Activated T-helper 2 cell treated with anti-CD3 and anti-CD28 coated beads, Interferon-gamma antibody, Interleukin-2, Interleukin-4, amounts not matched to agents 10 μg/mL and 5 μg/mL and 100 μg/mL, durations not matched to agents 14 hours and 24 hours and 36 hours (primary cell): Measurements from ENCODE around the gene PGLYRP2. TPM values are rescaled to one million over a fixed set of nuclear protein-coding genes. Genes with fewer than 3 reads are reported as not detected.

Source experiments
- DNase-seq: peaks from one replicate; pipeline ENCODE4 v3.0.0; 2021; ENCODE audit warnings: low spot score
- H3K27ac Mint-ChIP-seq: one replicate; pipeline ENCODE4 v1.8.0; 2021; ENCODE audit warnings: mixed read lengths
- H3K27me3 Mint-ChIP-seq: one replicate; pipeline ENCODE4 v1.8.0; 2021; ENCODE audit warnings: low read depth, mixed read lengths
- H3K36me3 Mint-ChIP-seq: one replicate; pipeline ENCODE4 v1.8.0; 2021; ENCODE audit warnings: low read depth, mixed read lengths
- H3K4me1 Mint-ChIP-seq: one replicate; pipeline ENCODE4 v1.8.0; 2021; ENCODE audit warnings: low read depth, mixed read lengths
- H3K4me3 Mint-ChIP-seq: one replicate; pipeline ENCODE4 v1.8.0; 2021; ENCODE audit warnings: low read depth, mild to moderate bottlenecking, moderate library complexity, mixed read lengths
- H3K9me3 Mint-ChIP-seq: one replicate; pipeline ENCODE4 v1.8.0; 2021; ENCODE audit warnings: mixed read lengths
- intact Hi-C: fragments of 100-400 bp; cut with micrococcal nuclease; formaldehyde crosslinking; loops from one replicate; pipeline ENCODE4 v1.15.1; 2023
- total RNA-seq: library from RNA; stranded (reverse); gene quantifications from 2 replicates; pipeline ENCODE4 v1.2.3, GENCODE V29; 2022

The PGLYRP2 gene
- total RNA-seq, 1 donor from 2014 or later, result not detected

DNA sequence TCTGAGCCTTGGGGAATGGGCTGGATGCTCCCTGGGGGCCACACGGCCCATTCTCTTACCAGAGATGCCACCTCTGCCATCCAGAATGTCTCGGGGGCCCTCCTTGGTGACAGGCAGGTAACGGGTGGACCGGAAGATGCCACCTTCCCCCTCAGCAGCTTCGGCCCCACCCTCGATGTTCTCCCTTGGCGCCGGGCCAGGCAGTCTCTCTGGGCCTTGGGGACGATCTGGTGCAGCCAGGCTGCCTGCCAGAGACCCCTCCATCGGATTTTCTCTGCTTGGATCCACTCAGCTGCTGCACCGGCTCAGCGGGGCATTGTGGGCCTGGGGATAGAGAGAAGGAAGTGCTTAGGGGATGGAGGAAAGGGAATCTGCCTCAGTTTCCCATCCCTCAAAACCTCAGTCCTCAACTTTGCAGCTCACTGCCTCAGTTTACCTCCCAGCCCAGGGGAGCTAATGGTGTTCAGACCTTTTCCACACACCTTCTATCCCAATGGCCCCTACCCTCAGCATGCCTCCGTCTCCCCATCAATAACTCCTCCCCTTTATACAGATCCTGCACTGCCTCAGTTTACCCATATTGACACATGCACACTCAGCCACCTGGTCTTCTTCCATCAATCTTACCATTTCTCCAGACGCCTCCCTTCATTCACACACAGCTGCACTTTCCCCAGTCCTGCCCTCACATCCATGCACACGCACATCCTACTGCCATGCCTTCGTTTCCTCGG, 31.1 kb downstream of the PGLYRP2 start:
- DNase-seq, result no peak
- Mint-ChIP-seq H3K4me3 (peak overlapping the region; percentile 68), H3K36me3 (peaks cover 27% of the 10 kb centered on the region), H3K27me3 (no peaks in the 10 kb centered on the region), H3K27ac (peak overlapping the region; percentile 71), H3K4me1 (peaks cover 13% of the 10 kb centered on the region), H3K9me3 (no peaks in the 10 kb centered on the region)
- intact Hi-C loops, result no loop called here

DNA sequence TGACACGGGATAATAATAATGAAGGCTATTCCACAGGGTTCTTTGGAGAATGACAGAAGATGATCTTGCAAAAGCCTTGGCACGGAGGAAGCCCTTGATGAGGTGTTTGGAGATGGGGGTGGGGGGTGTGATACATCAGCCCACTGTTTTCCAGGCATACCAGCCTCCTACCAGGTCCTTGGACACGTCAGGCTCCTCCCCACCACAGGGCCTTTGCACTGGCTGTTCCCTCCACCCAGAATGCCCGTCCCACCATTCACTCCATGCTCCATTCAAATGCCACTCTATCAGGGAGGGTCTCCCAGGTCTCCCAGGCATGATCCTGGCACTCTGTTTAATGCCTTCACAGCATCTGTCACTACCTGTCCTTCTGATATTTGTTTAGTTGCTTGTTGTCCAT, 32.2 kb downstream of the PGLYRP2 start:
- H3K9me3 Mint-ChIP-seq, result no peaks in the 10 kb centered on the region
- intact Hi-C loops, result no loop called here
- peak overlapping the region; percentile 28 for H3K27ac Mint-ChIP-seq
- no peak overlapping the region for H3K4me3 Mint-ChIP-seq
- no peak for DNase-seq
- no peaks in the 10 kb centered on the region for H3K27me3 Mint-ChIP-seq
- peaks cover 22% of the 10 kb centered on the region for H3K36me3 Mint-ChIP-seq
- H3K4me1 Mint-ChIP-seq, result peaks cover 13% of the 10 kb centered on the region

DNA sequence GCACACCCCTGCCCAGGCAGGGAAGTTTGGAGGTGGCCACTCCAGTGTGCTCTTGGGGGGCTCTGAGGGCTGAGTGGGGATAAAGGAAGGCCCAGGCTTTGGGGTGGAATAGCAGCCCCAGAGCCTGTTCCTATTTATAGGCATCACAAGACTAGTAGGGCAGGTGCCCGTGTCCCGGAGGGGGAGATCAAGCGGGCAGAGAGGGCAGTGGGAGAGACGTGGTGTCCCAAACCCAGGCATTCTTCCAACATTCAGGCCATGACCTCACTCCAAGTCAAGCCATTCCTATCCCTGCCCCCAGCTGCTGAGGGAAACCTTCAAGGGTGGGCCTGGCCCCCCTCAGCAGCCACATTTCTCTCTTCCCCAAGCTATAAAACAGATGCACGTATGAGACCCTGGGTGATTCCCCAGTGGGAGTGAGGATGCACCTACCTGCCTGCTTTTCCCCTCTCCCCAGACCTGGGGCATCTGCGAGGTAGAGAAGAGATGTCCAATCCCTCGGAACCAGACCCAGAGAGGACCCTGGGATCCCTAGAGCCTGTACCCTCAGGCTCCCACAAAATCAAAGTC, 33.4 kb downstream of the PGLYRP2 start:
- peaks cover 11% of the 10 kb centered on the region for H3K36me3 Mint-ChIP-seq
- intact Hi-C loops, result no loop called here
- no peak overlapping the region for H3K27ac Mint-ChIP-seq
- no peaks in the 10 kb centered on the region for H3K9me3 Mint-ChIP-seq
- no peak for DNase-seq
- no peak overlapping the region for H3K4me3 Mint-ChIP-seq
- H3K27me3 Mint-ChIP-seq, result no peaks in the 10 kb centered on the region
- H3K4me1 Mint-ChIP-seq, result peaks cover 11% of the 10 kb centered on the region

DNA sequence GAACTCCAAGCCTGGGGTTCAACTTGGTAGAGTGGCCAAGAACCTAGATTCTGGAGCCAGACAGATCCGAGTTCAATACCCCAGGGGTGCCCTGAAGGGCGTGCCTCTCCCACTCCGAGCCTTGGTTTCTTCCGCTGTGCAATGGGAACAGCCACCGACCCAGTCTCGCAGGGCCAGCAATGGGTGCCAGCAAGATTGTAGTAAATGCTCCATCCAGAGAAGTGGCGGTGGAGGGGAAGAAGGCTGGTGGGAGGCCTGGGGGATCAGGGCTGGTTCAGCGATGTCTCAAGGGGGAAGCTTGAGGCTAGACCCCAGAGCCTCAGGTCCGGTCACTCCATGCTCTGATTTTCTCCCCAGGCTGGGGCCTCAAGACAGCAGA, 34.1 kb downstream of the PGLYRP2 start:
- no peak for DNase-seq
- peaks cover 4% of the 10 kb centered on the region for H3K36me3 Mint-ChIP-seq
- no peak overlapping the region for H3K27ac Mint-ChIP-seq
- peaks cover 5% of the 10 kb centered on the region for H3K4me1 Mint-ChIP-seq
- no peaks in the 10 kb centered on the region for H3K9me3 Mint-ChIP-seq
- intact Hi-C loops, result no loop called here
- H3K4me3 Mint-ChIP-seq, result no peak overlapping the region
- H3K27me3 Mint-ChIP-seq, result no peaks in the 10 kb centered on the region

DNA sequence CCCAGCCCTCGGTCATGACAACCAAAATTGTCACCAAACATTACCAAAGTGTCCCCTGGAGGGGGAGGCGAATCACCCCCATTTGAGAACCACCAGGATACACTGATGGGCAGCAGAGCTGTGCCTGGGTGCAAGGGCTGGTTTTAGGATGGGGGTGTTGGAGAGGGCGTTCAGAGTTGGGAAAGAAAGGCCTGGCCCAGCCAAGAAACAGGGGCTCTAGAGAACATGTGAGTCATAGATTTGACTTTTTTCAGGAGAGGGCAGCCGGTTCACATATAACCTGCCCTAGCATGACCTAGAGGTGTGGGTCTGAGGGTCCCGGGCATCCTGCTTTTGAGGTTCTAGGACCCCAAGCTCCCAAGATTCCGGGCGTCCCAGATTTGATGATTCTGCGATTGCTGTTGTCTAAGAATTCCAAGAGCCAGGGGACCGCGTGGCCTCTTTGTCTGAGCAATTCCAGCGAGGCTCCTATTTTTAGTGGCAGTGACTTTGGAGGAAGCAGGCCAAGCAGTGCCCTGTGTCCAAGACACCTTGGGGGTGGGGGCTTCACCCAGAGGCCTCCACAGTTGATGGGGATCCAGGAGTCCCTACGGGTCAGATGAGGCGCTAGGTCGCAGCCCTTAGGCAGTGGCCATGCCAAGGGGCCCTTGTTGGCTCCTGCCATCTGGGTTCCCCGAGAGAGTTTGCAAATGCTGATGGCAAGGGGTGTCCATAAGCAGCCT, 34.6 kb downstream of the PGLYRP2 start:
- no peak for DNase-seq
- peaks cover 4% of the 10 kb centered on the region for H3K36me3 Mint-ChIP-seq
- intact Hi-C loops, result no loop called here
- no peaks in the 10 kb centered on the region for H3K9me3 Mint-ChIP-seq
- H3K27ac Mint-ChIP-seq, result no peak overlapping the region
- H3K4me3 Mint-ChIP-seq, result no peak overlapping the region
- H3K27me3 Mint-ChIP-seq, result no peaks in the 10 kb centered on the region
- H3K4me1 Mint-ChIP-seq, result peaks cover 5% of the 10 kb centered on the region

DNA sequence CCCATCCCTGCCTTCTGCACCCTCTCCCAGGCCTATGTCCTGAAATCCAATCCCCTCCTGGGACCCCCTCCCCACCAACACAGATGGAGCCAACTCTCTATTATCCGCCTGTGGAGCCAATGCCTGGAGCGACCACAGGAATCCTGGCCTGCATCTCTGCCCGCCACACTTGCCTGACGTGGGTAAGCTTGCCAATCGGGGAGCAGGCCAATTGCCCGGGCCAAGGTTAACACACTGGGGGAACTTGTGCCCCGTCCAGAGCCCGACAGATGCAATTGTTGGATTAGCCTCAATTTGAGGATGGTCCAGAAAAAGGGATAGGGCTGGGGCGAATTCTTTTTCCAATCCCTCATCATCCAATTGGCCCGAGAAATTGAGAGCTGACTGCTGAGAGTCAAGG, 35.5 kb downstream of the PGLYRP2 start:
- intact Hi-C loops, result no loop called here
- Mint-ChIP-seq H3K4me3 (no peak overlapping the region), H3K9me3 (no peaks in the 10 kb centered on the region), H3K27ac (no peak overlapping the region), H3K4me1 (peaks cover 3% of the 10 kb centered on the region), H3K36me3 (peaks cover 4% of the 10 kb centered on the region), H3K27me3 (no peaks in the 10 kb centered on the region)
- no peak for DNase-seq

DNA sequence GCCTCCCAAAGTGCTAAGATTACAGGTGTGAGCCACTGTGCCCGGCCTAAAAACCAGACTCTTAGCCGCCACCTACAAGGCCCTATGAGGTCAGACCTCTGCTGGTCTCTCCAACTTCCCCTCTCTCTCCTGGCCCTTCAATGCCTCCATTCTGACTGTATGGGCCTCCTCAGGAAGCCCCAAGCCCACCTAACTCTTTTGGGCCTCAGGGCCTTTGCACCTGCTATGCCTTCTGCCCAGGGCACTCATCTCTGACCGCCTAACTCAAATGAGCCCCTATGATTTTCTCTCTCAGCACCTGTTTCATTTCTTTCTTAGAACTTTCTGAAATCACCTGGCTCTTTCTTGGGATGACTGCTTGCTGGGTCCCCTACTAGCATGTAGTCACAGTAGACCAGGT, 36.0 kb downstream of the PGLYRP2 start:
- no peaks in the 10 kb centered on the region for H3K27me3 Mint-ChIP-seq
- H3K4me3 Mint-ChIP-seq, result no peak overlapping the region
- intact Hi-C loops, result no loop called here
- H3K4me1 Mint-ChIP-seq, result no peaks in the 10 kb centered on the region
- no peak overlapping the region for H3K27ac Mint-ChIP-seq
- H3K36me3 Mint-ChIP-seq, result no peaks in the 10 kb centered on the region
- DNase-seq, result no peak
- H3K9me3 Mint-ChIP-seq, result no peaks in the 10 kb centered on the region

DNA sequence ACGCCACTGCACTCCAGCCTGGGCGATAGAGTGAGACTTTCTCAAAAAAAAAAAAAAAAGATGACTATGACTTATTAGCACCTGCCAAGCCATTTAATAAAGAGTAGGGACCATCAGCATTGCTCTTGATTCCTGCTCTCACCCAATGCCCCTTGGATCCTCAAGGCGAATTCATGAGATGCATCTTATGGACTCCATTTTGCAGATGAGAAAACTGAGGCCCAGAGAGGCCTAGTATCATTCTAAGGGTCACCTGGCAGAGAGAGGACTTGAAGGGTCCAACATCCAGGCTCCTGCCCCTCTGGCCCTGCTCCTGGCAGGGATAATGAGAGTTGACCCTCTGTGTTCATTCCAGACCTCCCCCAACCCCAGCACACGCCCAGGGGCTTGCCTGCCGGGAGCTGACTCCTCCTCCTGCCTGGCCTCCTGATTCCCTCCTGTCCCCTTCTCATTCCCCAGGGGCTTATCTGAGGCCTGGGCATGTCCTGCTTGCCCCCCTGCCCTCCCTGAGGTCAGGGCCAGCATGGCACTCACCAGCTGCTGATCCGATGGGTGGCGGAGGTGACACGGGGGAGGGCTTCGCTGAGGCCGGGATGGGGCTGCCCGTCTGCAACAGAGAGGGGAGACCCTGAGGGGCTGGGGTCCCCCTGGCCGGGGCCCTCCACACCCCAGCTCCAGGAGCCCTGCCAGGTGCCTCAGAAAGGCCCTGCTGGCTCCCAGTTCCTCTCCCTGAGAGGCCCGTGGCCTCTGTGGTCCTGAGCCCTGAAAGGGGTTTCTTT, 37.0 kb downstream of the PGLYRP2 start:
- Mint-ChIP-seq H3K27ac (no peak overlapping the region), H3K27me3 (no peaks in the 10 kb centered on the region), H3K9me3 (no peaks in the 10 kb centered on the region), H3K4me3 (no peak overlapping the region), H3K36me3 (no peaks in the 10 kb centered on the region), H3K4me1 (no peaks in the 10 kb centered on the region)
- intact Hi-C loops, result no loop called here
- no peak for DNase-seq

DNA sequence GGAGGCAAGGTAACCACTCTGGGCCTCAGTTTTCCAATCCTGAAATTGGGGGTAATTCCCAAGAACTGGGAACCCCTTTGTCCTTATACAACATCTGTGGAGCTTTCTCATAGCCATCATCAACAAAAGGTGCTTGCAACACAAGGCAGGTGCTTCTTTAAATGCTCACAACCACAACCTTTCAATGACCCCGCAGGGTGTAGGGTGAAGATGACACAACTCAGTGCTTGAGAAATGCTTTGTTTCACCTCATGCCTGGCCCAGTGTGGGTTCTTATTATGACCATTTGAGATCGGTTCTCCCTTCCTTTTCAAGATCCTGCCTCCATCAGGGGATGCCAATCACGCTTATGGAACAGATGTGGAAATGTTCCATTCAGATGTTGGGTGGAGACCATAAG, 38.0 kb downstream of the PGLYRP2 start:
- intact Hi-C loops, result no loop called here
- no peaks in the 10 kb centered on the region for H3K27me3 Mint-ChIP-seq
- DNase-seq, result no peak
- H3K4me1 Mint-ChIP-seq, result peaks cover under 1% of the 10 kb centered on the region
- no peaks in the 10 kb centered on the region for H3K36me3 Mint-ChIP-seq
- H3K4me3 Mint-ChIP-seq, result no peak overlapping the region
- H3K27ac Mint-ChIP-seq, result no peak overlapping the region
- H3K9me3 Mint-ChIP-seq, result no peaks in the 10 kb centered on the region

DNA sequence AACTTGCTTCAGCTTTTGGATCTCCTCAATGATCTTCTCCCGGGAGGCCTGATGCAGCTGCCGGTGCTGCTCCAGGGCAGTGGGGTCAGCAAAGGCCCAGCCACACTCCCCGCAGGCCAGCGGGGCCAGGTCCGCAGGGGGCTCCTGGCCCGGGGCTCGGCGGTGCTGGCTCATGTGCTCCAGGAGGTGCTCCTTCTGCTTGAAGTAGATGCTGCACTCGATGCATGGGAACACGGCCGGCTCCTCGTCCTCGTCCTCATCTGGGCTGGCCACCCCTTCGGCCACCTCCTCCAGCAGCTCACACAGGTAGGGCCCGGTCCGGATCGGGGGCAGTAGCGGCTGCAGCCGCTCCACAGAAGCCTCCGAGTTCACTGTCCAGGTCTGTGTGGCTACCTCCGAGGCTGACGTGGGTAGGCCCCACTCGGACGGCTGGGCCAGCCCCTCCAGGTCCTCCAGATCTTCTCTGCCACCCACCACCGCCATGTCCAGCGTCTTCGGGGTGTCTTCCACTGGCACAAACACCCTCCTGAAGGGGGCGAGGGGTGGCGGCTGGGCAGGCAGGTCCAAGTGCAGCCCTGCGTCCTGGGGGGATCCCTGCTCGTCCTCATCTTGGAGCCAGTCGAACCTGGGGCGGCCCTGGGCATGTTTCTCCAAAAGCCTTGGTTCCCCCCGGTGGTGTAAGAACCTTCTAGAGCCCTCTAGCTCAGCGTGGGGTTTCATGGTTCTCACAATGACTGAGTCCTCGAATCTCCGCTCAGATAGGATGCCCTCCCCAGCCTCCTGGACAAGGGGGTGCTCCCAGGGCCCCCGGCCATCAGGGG, 39.3 kb downstream of the PGLYRP2 start:
- H3K36me3 Mint-ChIP-seq, result no peaks in the 10 kb centered on the region
- DNase-seq, result no peak
- no peaks in the 10 kb centered on the region for H3K27me3 Mint-ChIP-seq
- no peak overlapping the region for H3K4me3 Mint-ChIP-seq
- H3K9me3 Mint-ChIP-seq, result no peaks in the 10 kb centered on the region
- no peak overlapping the region for H3K27ac Mint-ChIP-seq
- intact Hi-C loops, result no loop called here
- peaks cover 3% of the 10 kb centered on the region for H3K4me1 Mint-ChIP-seq

DNA sequence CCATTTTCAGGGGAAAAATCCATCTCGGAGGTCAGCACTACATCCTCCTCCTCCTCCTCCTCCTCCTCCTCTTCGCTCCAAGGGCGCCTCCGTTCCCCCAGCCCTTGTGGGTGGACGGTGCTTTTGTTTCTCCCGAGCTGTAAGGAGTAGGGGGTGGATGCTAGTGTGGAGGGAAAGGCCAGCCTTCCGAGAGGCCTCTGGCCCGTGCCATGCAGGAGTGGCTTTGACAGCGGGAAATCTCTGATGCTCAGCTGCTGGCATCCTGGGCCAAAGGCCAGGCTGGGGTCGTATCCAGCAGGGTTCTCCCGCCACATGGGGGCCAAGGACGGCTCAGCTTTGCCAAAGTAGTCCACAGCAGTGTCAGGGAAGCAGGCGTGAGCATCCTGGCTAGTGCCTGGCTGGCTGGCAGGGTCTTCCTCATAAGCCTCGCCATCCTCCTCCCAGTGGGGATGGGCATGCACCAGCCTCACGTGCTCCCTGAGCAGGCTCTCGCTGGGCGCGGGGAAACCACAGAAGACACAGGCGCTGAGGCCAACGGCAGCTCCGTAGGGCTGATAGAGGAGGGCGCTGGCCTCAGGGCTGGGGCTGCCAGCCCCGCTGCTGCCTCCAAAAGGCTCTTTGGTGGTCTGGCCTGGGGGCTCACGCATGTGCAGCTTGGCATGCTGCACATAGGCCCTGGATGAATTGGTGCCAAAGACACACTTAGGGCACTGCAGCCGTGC, 40.1 kb downstream of the PGLYRP2 start:
- Mint-ChIP-seq H3K9me3 (no peaks in the 10 kb centered on the region), H3K27ac (no peak overlapping the region), H3K4me1 (peaks cover 3% of the 10 kb centered on the region), H3K36me3 (no peaks in the 10 kb centered on the region), H3K4me3 (no peak overlapping the region), H3K27me3 (no peaks in the 10 kb centered on the region)
- no peak for DNase-seq
- intact Hi-C loops, result no loop called here

DNA sequence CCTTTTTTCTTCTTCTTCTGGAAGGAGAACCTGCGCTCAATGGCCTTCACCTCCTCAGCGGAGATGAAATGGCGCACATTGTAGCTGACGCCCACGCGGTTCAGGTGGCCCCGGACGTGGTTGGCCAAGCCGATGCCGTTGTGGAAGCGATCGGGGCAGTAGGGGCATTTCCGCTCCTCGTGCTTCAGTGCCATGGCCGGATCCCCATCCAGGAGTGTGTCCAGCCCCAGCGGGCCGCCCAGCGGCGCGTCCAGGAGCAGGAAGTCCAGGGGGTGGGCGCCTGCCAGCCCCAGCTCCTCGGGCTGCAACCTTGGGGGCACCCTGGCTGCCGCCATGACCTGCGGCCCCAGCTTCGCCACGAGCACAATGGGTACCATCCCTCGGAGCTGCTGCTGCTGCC, 40.7 kb downstream of the PGLYRP2 start:
- peaks cover 4% of the 10 kb centered on the region for H3K4me1 Mint-ChIP-seq
- intact Hi-C loops, result no loop called here
- H3K27me3 Mint-ChIP-seq, result no peaks in the 10 kb centered on the region
- no peak overlapping the region for H3K27ac Mint-ChIP-seq
- H3K4me3 Mint-ChIP-seq, result no peak overlapping the region
- H3K36me3 Mint-ChIP-seq, result no peaks in the 10 kb centered on the region
- H3K9me3 Mint-ChIP-seq, result no peaks in the 10 kb centered on the region
- no peak for DNase-seq
